KMS-11 (cell line): Measurements from ENCODE around the gene GRAMD4.

Experiments
- H2AFZ ChIP-seq: fragments of 200-600 bp; sonication (generic); 2 replicates; pipeline ENCODE4 v1.6.1; 2016; ENCODE audit warnings: antibody characterized with exemption, mixed run types, low read depth
- H3K27ac ChIP-seq: fragments of 200-600 bp; sonication (generic); 2 replicates; pipeline ENCODE4 v1.6.1; 2016; ENCODE audit warnings: mild to moderate bottlenecking, mixed run types
- H3K27me3 ChIP-seq: fragments of 200-600 bp; sonication (generic); 2 replicates; pipeline ENCODE4 v1.6.1; 2017; ENCODE audit warnings: mild to moderate bottlenecking, low read depth, mixed run types, moderate library complexity; ENCODE audit not compliant: insufficient read depth
- H3K36me3 ChIP-seq: fragments of 200-600 bp; sonication (generic); 2 replicates; pipeline ENCODE4 v1.6.1; 2017; ENCODE audit warnings: mild to moderate bottlenecking, mixed run types; ENCODE audit not compliant: insufficient read depth
- H3K4me1 ChIP-seq: fragments of 200-600 bp; sonication (generic); 2 replicates; pipeline ENCODE4 v1.6.1; 2016; ENCODE audit warnings: mild to moderate bottlenecking, low read depth, mixed run types; ENCODE audit not compliant: poor library complexity, severe bottlenecking
- H3K4me2 ChIP-seq: fragments of 200-600 bp; sonication (generic); 2 replicates; pipeline ENCODE4 v1.7.0; 2016; ENCODE audit warnings: mild to moderate bottlenecking, mixed run types
- H3K4me3 ChIP-seq: fragments of 200-600 bp; sonication (generic); IDR thresholded peaks from 2 replicates; pipeline ENCODE4 v1.6.1; 2017; ENCODE audit warnings: low read depth, low read length, mixed read lengths; ENCODE audit not compliant: insufficient read depth
- H3K79me2 ChIP-seq: fragments of 200-600 bp; sonication (generic); 2 replicates; pipeline ENCODE4 v1.6.1; 2016; ENCODE audit warnings: low read depth, mixed run types; ENCODE audit not compliant: insufficient read depth
- H3K9ac ChIP-seq: fragments of 200-600 bp; sonication (generic); 2 replicates; pipeline ENCODE4 v1.6.1; 2016; ENCODE audit warnings: mild to moderate bottlenecking, mixed run types
- H4K20me1 ChIP-seq: fragments of 200-600 bp; sonication (generic); 2 replicates; pipeline ENCODE4 v1.6.1; 2016; ENCODE audit warnings: mild to moderate bottlenecking, mixed run types; ENCODE audit not compliant: insufficient read depth
- CTCF ChIP-seq: fragments of 200-600 bp; sonication (generic); conservative IDR thresholded peaks from 2 replicates; pipeline ENCODE4 v1.6.1; 2017; ENCODE audit warnings: low read depth, mild to moderate bottlenecking, antibody characterized with exemption, low read length, moderate library complexity, mixed read lengths

The GRAMD4 gene

GRCh38 chr22:46574438-46574992 is 45.7 kb upstream of the GRAMD4 start:
- H3K4me3 ChIP-seq = no peak overlapping the region
- H3K79me2 ChIP-seq = no peaks in the 10 kb centered on the region
- H3K4me2 ChIP-seq = no peak overlapping the region
- H3K27ac ChIP-seq = no peak overlapping the region
- peaks cover 16% of the 10 kb centered on the region; the same call in 1 of the 2 replicates for H3K27me3 ChIP-seq
- no peak overlapping the region for H3K9ac ChIP-seq
- H3K36me3 ChIP-seq = no peaks in the 10 kb centered on the region
- no peak overlapping the region for H2AFZ ChIP-seq
- no peaks in the 10 kb centered on the region for H4K20me1 ChIP-seq
- peaks cover 10% of the 10 kb centered on the region for H3K4me1 ChIP-seq
- TF ChIP-seq CTCF = no peak

- Histone ChIP-seq H3K27me3 (peaks cover 12% of the 10 kb centered on the region; the same call in 1 of the 2 replicates), H3K9ac (no peak overlapping the region), H3K79me2 (no peaks in the 10 kb centered on the region), H4K20me1 (no peaks in the 10 kb centered on the region), H3K36me3 (no peaks in the 10 kb centered on the region), H3K27ac (no peak overlapping the region), H3K4me3 (no peak overlapping the region), H3K4me1 (peaks cover 10% of the 10 kb centered on the region), H2AFZ (no peak overlapping the region), H3K4me2 (no peak overlapping the region)
- no peak for TF ChIP-seq CTCF
Measured at GRCh38 chr22:46574993-46575910, 44.9 kb upstream of the GRAMD4 start.

- Histone ChIP-seq H3K27ac (no peak overlapping the region), H3K36me3 (no peaks in the 10 kb centered on the region), H3K79me2 (no peaks in the 10 kb centered on the region), H4K20me1 (no peaks in the 10 kb centered on the region), H3K4me2 (peak overlapping the region; percentile 56), H3K9ac (no peak overlapping the region), H2AFZ (peak overlapping the region; percentile 81), H3K27me3 (peaks cover 8% of the 10 kb centered on the region; the same call in 1 of the 2 replicates), H3K4me1 (peaks cover 10% of the 10 kb centered on the region), H3K4me3 (no peak overlapping the region)
- TF ChIP-seq CTCF = no peak
Measured at GRCh38 chr22:46575911-46576555, 44.2 kb upstream of the GRAMD4 start.

GRCh38 chr22:46576556-46577367 is 43.4 kb upstream of the GRAMD4 start:
- no peak overlapping the region for H3K4me3 ChIP-seq
- no peak for TF ChIP-seq CTCF
- H3K4me2 ChIP-seq = peak overlapping the region; percentile 56
- no peaks in the 10 kb centered on the region for H3K36me3 ChIP-seq
- no peaks in the 10 kb centered on the region for H4K20me1 ChIP-seq
- H2AFZ ChIP-seq = peak overlapping the region; percentile 81
- no peak overlapping the region for H3K27ac ChIP-seq
- no peaks in the 10 kb centered on the region for H3K79me2 ChIP-seq
- peaks cover 8% of the 10 kb centered on the region; the same call in 1 of the 2 replicates for H3K27me3 ChIP-seq
- peaks cover 10% of the 10 kb centered on the region for H3K4me1 ChIP-seq
- no peak overlapping the region for H3K9ac ChIP-seq
